Measurements from ENCODE around the gene CNPY3. TPM values are rescaled to one million over a fixed set of nuclear protein-coding genes. Genes with fewer than 3 reads are reported as not detected.

CNPY3 gene
- total RNA-seq, 1 donor from 2014 or later: 63.7 TPM

- ATAC-seq: no peak
- Histone ChIP-seq H3K4me3 (no peak overlapping the region), H3K9me3 (no peaks in the 10 kb centered on the region), H3K4me1 (peaks cover 19% of the 10 kb centered on the region), H3K27me3 (no peaks in the 10 kb centered on the region), H3K36me3 (peaks cover 44% of the 10 kb centered on the region), H3K27ac (no peak overlapping the region)
- DNase-seq: no peak
- no peak for TF ChIP-seq CTCF (IDR thresholded peaks at IDR 0.05)
- intact Hi-C loops (cut with DNase I): no loop called here
These were observed 33.4 kb downstream of the CNPY3 start for GRCh38 chr6:42962502-42963178.

GRCh38 chr6:42963179-42963854, 34.0 kb downstream of the CNPY3 start:
- Histone ChIP-seq H3K27ac (no peak overlapping the region), H3K27me3 (no peaks in the 10 kb centered on the region), H3K9me3 (no peaks in the 10 kb centered on the region), H3K4me3 (no peak overlapping the region), H3K36me3 (peaks cover 48% of the 10 kb centered on the region), H3K4me1 (peaks cover 19% of the 10 kb centered on the region)
- no peak for DNase-seq
- no peak for ATAC-seq
- no peak for TF ChIP-seq CTCF (IDR thresholded peaks at IDR 0.05)
- intact Hi-C loops (cut with DNase I): no loop called here

GRCh38 chr6:42963855-42964605, 34.8 kb downstream of the CNPY3 start:
- intact Hi-C loops (cut with DNase I): no loop called here
- Histone ChIP-seq H3K27ac (no peak overlapping the region), H3K4me3 (no peak overlapping the region), H3K9me3 (no peaks in the 10 kb centered on the region), H3K36me3 (peaks cover 53% of the 10 kb centered on the region), H3K4me1 (peaks cover 19% of the 10 kb centered on the region), H3K27me3 (no peaks in the 10 kb centered on the region)
- no peak for DNase-seq
- ATAC-seq: no peak
- TF ChIP-seq CTCF (IDR thresholded peaks at IDR 0.05): no peak

- ATAC-seq: peak; percentile 23
- Histone ChIP-seq H3K36me3 (peaks cover 53% of the 10 kb centered on the region), H3K27me3 (no peaks in the 10 kb centered on the region), H3K4me3 (no peak overlapping the region), H3K9me3 (no peaks in the 10 kb centered on the region), H3K27ac (no peak overlapping the region), H3K4me1 (no peaks in the 10 kb centered on the region)
- no peak for DNase-seq
- intact Hi-C loops (cut with DNase I): no loop called here
- TF ChIP-seq CTCF (IDR thresholded peaks at IDR 0.05): no peak
These were observed 37.3 kb downstream of the CNPY3 start for GRCh38 chr6:42966571-42966970.

- Histone ChIP-seq H3K36me3 (peaks cover 50% of the 10 kb centered on the region), H3K4me3 (no peak overlapping the region), H3K9me3 (no peaks in the 10 kb centered on the region), H3K4me1 (no peaks in the 10 kb centered on the region), H3K27ac (no peak overlapping the region), H3K27me3 (no peaks in the 10 kb centered on the region)
- intact Hi-C loops (cut with DNase I): no loop called here
- DNase-seq (no peak), ATAC-seq (no peak)
- TF ChIP-seq CTCF (IDR thresholded peaks at IDR 0.05): no peak
These were observed 37.9 kb downstream of the CNPY3 start for GRCh38 chr6:42967228-42967627.
